DND-41 (cell line): ENCODE measurements around the gene CAPN3.

Experiments used
- ATAC-seq: fragments of 200-7000 bp; cut with Tn5 transposase; 3 replicates; pipeline ENCODE4 v1.9.1; 2021; ENCODE audit warnings: low read depth; ENCODE audit not compliant: insufficient read depth
- DNase-seq: peaks from one replicate; pipeline ENCODE4 v3.0.0-alpha.2; 2020
- H2AFZ ChIP-seq: 2 replicates; pipeline ENCODE4 v1.6.0; 2012; ENCODE audit warnings: low read depth, low read length
- H3K27ac ChIP-seq: 2 replicates; pipeline ENCODE4 v1.5.1; 2012; ENCODE audit warnings: low read length, inconsistent platforms
- H3K27me3 ChIP-seq: fragments of 200-600 bp; sonication (generic); 2 replicates; pipeline ENCODE4 v1.6.0; 2012; ENCODE audit warnings: low read length, mild to moderate bottlenecking, inconsistent platforms; ENCODE audit not compliant: insufficient read depth, poor library complexity
- H3K36me3 ChIP-seq: 2 replicates; pipeline ENCODE4 v1.5.1; 2012; ENCODE audit warnings: low read length, inconsistent platforms; ENCODE audit not compliant: insufficient read depth
- H3K4me1 ChIP-seq: 2 replicates; pipeline ENCODE4 v1.5.1; 2012; ENCODE audit warnings: mild to moderate bottlenecking, low read length; ENCODE audit not compliant: insufficient read depth
- H3K4me2 ChIP-seq: 2 replicates; pipeline ENCODE4 v1.6.0; 2012; ENCODE audit warnings: mild to moderate bottlenecking, moderate library complexity, low read length, inconsistent platforms; ENCODE audit not compliant: insufficient read depth
- H3K4me3 ChIP-seq, 2 experiments: fragments of 200-600 bp in 1 of 2; shearing (Covaris generic) in 1 of 2; 2 replicates each; pipeline ENCODE4 v1.5.1; 2012 to 2016; ENCODE audit warnings: inconsistent platforms in 2 of 2, low read length in 2 of 2, mild to moderate bottlenecking in 2 of 2, low read depth in 1 of 2, moderate library complexity in 1 of 2
- H3K79me2 ChIP-seq: 2 replicates; pipeline ENCODE4 v1.6.0; 2012; ENCODE audit warnings: low read length, inconsistent platforms; ENCODE audit not compliant: insufficient read depth
- H3K9ac ChIP-seq: 2 replicates; pipeline ENCODE4 v1.6.0; 2012; ENCODE audit warnings: low read depth, mild to moderate bottlenecking, inconsistent platforms, low read length, moderate library complexity
- H3K9me3 ChIP-seq: 2 replicates; pipeline ENCODE4 v1.5.1; 2012; ENCODE audit warnings: low read length, moderate library complexity, mild to moderate bottlenecking, inconsistent platforms; ENCODE audit not compliant: insufficient read depth, severe bottlenecking
- H4K20me1 ChIP-seq: 2 replicates; pipeline ENCODE4 v1.6.0; 2012; ENCODE audit warnings: low read length; ENCODE audit not compliant: insufficient read depth
- EZH2 ChIP-seq: IDR thresholded peaks from 3 replicates; pipeline ENCODE4 v1.6.1; 2012; ENCODE audit warnings: borderline replicate concordance, low read depth, mild to moderate bottlenecking, moderate library complexity, low read length, inconsistent platforms; ENCODE audit not compliant: severe bottlenecking
- TF ChIP-seq, protein P1 (sequence below): IDR thresholded peaks from 2 replicates; pipeline ENCODE4 v1.5.1; 2012; ENCODE audit warnings: borderline replicate concordance, low read length, moderate library complexity, mild to moderate bottlenecking; ENCODE audit not compliant: poor library complexity, severe bottlenecking; ENCODE audit errors: extremely low read depth

The CAPN3 gene

DNA sequence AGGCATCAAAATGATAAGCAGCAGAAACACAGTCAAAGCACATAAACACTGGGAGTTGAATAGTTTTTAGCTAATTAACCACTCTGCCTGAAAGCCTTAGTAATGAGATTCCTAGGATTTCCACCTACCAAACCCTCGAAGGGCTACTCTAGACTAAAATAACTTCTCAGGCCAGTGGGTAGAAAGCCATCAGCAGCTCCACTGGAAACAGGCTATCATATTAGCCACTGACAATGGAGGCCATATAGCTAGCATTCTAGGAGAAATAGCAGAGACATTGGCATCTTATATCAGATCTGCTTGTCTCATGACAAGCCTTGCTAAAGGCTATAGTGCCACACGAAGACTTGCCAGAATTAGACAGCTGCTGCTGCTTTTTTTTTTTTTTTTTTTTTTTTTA is 4.5 kb upstream of the CAPN3 start:
- H3K9me3 ChIP-seq: no peaks in the 10 kb centered on the region
- no peaks in the 10 kb centered on the region for H4K20me1 ChIP-seq
- no peaks in the 10 kb centered on the region for H3K27me3 ChIP-seq
- no peak overlapping the region for H3K9ac ChIP-seq
- no peak overlapping the region for H2AFZ ChIP-seq
- no peak overlapping the region for H3K4me2 ChIP-seq
- no peak for DNase-seq
- no peak for TF ChIP-seq EZH2
- TF ChIP-seq, protein P1, sequence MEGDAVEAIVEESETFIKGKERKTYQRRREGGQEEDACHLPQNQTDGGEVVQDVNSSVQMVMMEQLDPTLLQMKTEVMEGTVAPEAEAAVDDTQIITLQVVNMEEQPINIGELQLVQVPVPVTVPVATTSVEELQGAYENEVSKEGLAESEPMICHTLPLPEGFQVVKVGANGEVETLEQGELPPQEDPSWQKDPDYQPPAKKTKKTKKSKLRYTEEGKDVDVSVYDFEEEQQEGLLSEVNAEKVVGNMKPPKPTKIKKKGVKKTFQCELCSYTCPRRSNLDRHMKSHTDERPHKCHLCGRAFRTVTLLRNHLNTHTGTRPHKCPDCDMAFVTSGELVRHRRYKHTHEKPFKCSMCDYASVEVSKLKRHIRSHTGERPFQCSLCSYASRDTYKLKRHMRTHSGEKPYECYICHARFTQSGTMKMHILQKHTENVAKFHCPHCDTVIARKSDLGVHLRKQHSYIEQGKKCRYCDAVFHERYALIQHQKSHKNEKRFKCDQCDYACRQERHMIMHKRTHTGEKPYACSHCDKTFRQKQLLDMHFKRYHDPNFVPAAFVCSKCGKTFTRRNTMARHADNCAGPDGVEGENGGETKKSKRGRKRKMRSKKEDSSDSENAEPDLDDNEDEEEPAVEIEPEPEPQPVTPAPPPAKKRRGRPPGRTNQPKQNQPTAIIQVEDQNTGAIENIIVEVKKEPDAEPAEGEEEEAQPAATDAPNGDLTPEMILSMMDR: no peak
- no peak for ATAC-seq
- H3K4me1 ChIP-seq: no peaks in the 10 kb centered on the region
- no peak overlapping the region for H3K4me3 ChIP-seq
- no peaks in the 10 kb centered on the region for H3K79me2 ChIP-seq
- no peak overlapping the region for H3K27ac ChIP-seq
- no peaks in the 10 kb centered on the region; the same call in 1 of the 2 replicates for H3K36me3 ChIP-seq

DNA sequence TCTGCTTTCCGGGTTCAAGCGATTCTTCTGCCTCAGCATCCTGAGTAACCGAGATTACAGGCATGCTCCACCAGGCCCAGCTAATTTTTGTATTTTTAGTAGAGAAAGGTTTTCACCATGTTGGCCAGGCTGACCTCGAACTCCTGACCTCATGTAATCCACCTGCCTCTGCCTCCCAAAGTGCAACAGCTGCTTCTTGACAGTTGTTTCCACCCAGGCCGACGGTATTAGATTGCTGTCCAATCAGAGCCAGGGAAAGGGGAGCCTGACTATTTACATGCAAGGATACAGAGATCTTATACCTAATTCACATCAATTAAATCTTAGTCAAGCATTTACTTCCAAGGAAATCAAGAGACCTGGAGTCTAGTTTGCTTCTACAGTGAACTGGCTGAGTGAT is 4.0 kb upstream of the CAPN3 start:
- no peak overlapping the region for H3K9ac ChIP-seq
- no peaks in the 10 kb centered on the region for H3K4me1 ChIP-seq
- H3K27ac ChIP-seq: no peak overlapping the region
- TF ChIP-seq, protein P1: no peak
- no peak for TF ChIP-seq EZH2
- H3K4me2 ChIP-seq: no peak overlapping the region
- H3K79me2 ChIP-seq: no peaks in the 10 kb centered on the region
- no peak overlapping the region for H2AFZ ChIP-seq
- H3K36me3 ChIP-seq: no peaks in the 10 kb centered on the region; the same call in 1 of the 2 replicates
- H3K27me3 ChIP-seq: no peaks in the 10 kb centered on the region
- no peaks in the 10 kb centered on the region for H3K9me3 ChIP-seq
- no peaks in the 10 kb centered on the region for H4K20me1 ChIP-seq
- DNase-seq (no peak), ATAC-seq (no peak)
- H3K4me3 ChIP-seq: no peak overlapping the region

DNA sequence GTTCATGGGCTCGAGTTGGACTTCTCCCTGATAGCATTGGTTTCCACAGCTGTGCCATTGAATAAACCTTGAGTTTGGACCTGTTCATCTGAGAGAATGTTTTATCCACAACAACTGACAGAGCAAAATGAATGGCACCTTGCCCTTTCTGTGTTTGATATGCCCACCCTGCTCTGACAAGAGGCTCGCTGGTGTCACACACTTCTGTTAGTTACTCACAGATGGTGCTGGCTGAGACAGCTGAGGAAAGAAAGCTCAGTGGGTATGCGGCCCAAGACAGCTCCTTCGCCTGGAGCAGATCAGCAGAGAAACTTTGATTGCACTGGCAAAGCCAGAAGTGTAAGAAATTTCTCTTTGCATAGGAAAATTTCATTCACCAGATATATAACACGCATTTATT is 2.5 kb upstream of the CAPN3 start:
- Histone ChIP-seq H3K9me3 (no peaks in the 10 kb centered on the region), H3K9ac (no peak overlapping the region), H4K20me1 (no peaks in the 10 kb centered on the region), H3K79me2 (no peaks in the 10 kb centered on the region), H3K4me3 (no peak overlapping the region), H2AFZ (no peak overlapping the region), H3K4me2 (no peak overlapping the region), H3K27ac (no peak overlapping the region), H3K36me3 (no peaks in the 10 kb centered on the region; the same call in 1 of the 2 replicates), H3K4me1 (no peaks in the 10 kb centered on the region), H3K27me3 (no peaks in the 10 kb centered on the region)
- no peak for DNase-seq
- ATAC-seq: no peak
- TF ChIP-seq EZH2: no peak
- TF ChIP-seq, protein P1: no peak

DNA sequence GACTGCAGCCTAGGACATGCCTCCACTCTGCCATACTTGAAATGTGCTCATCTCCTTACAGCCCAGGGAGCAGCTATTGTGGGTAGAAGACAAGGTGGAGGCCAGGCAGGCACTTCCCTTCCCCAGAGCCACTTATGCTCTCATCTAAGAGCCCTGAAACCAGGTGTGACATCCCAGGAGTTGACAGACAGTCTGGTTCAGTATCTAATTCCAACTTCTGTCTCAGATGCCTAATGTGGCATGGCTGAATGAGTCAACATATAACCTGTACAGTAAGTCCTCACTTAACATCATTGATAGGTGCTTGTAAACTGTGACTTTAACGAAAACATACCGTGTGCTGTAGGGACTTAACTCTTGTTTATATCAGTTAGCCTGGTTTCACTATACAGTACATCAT is 1.2 kb upstream of the CAPN3 start:
- H3K9ac ChIP-seq: no peak overlapping the region
- H4K20me1 ChIP-seq: no peaks in the 10 kb centered on the region
- H3K36me3 ChIP-seq: no peaks in the 10 kb centered on the region
- ATAC-seq (no peak), DNase-seq (no peak)
- H3K4me2 ChIP-seq: no peak overlapping the region
- H3K4me3 ChIP-seq: no peak overlapping the region
- H3K27ac ChIP-seq: no peak overlapping the region
- no peak overlapping the region for H2AFZ ChIP-seq
- H3K79me2 ChIP-seq: no peaks in the 10 kb centered on the region
- H3K4me1 ChIP-seq: no peaks in the 10 kb centered on the region
- TF ChIP-seq, protein P1: no peak
- no peak for TF ChIP-seq EZH2
- no peaks in the 10 kb centered on the region for H3K27me3 ChIP-seq
- H3K9me3 ChIP-seq: no peaks in the 10 kb centered on the region
